Colonic mucosa (tissue), 4 donors: ENCODE data around the gene GPS2. TPM values are rescaled to one million over a fixed set of nuclear protein-coding genes. Genes with fewer than 3 reads are reported as not detected.
A peak's percentile ranks its signal among the peaks of the same experiment; 100 is the strongest.

Experiments used
- DNase-seq: peaks from one replicate; pipeline ENCODE4 v3.0.0-alpha.2; 2020
- H3K27ac ChIP-seq: fragments of 200-600 bp; one replicate; pipeline ENCODE4 v1.8.0; 2021
- H3K27me3 ChIP-seq: fragments of 200-600 bp; one replicate; pipeline ENCODE4 v1.8.0; 2021
- H3K36me3 ChIP-seq: fragments of 200-600 bp; one replicate; pipeline ENCODE4 v1.8.0; 2021
- H3K4me1 ChIP-seq: fragments of 200-600 bp; one replicate; pipeline ENCODE4 v1.8.0; 2021; ENCODE audit warnings: mild to moderate bottlenecking
- H3K4me3 ChIP-seq: fragments of 200-600 bp; one replicate; pipeline ENCODE4 v1.8.0; 2021
- H3K9ac ChIP-seq, 2 donors: one replicate each; pipeline ENCODE4 v1.7.0; 2013; ENCODE audit warnings: control low read depth in 2 of 2, low read depth in 2 of 2, low read length in 2 of 2
- H3K9me3 ChIP-seq: fragments of 200-600 bp; one replicate; pipeline ENCODE4 v1.8.0; 2021
- CTCF ChIP-seq: fragments of 200-600 bp; IDR thresholded peaks from one replicate; pipeline ENCODE4 v1.8.0; 2022; ENCODE audit warnings: antibody characterized with exemption, mild to moderate bottlenecking
- intact Hi-C: fragments of 100-400 bp; cut with DNase I; formaldehyde crosslinking; loops from one replicate; pipeline ENCODE4 v1.14.1; 2022
- total RNA-seq, 2 donors: library from RNA; stranded (reverse); fragmentation: NEBNext Ultra II Directional in 1 of 2; extraction: Animal tissue kit (Norgen Biotek cat#: 25700) in 1 of 2; gene quantifications; one replicate each; pipeline ENCODE4 v1.2.1, GENCODE V29; 2021
- donor health status: healthy.
- donor health status: DM: no; HTN: no; CAD: no.
- donor health status: DM: no; HTN: no; CAD: no.

GPS2 gene
- total RNA-seq, 2 donors from 2014 or later = 53.8 to 85.7 TPM

- Histone ChIP-seq H3K4me1 (peaks cover 10% of the 10 kb centered on the region), H3K36me3 (no peaks in the 10 kb centered on the region), H3K9ac (peak overlapping the region; percentile 70 to 96), H3K9me3 (no peaks in the 10 kb centered on the region), H3K27ac (peak overlapping the region; percentile 78), H3K4me3 (peak overlapping the region; percentile 94), H3K27me3 (no peaks in the 10 kb centered on the region)
- peak; percentile 85 for DNase-seq
- TF ChIP-seq CTCF = no peak
- intact Hi-C loops = no loop called here
These were observed 15.0 kb upstream of the GPS2 start for GRCh38 chr17:7329997-7330637.

DNA sequence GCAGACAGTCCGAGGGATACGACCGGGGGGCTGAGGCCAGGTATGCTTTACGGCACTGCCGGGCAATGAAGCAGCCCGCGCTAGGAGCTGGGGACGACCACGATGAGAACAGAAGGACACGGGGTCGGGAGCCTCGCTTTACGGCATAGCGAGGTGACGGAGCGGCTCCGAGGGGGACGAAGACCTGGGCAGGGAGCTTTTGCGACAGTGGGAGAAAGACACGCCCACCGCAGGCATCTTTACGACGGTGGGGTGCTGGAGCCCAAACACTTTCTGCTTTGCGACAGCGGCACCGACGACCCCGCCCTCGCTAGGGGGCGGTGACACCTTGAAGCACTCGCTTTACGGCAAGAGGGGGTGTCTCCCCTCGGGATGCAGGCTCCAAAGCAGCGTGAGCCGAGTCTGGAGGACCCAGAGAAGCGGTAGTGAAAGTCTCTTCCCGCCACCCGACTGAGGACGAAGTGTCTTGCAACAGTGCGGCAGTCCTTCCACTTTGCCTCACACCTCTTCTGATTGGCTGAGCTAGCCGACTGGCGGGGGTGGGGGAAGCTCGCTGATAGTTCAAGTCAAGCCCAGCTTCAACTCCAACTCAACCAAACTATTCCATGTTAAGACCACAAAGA is 14.3 kb upstream of the GPS2 start:
- DNase-seq = peak; percentile 99
- no peak for TF ChIP-seq CTCF
- H3K9ac ChIP-seq = peak overlapping the region; percentile 93 to 96
- H3K27me3 ChIP-seq = no peaks in the 10 kb centered on the region
- H3K27ac ChIP-seq = peak overlapping the region; percentile 78
- peaks cover 10% of the 10 kb centered on the region for H3K4me1 ChIP-seq
- intact Hi-C loops = no loop called here
- H3K4me3 ChIP-seq = peak overlapping the region; percentile 94
- H3K36me3 ChIP-seq = no peaks in the 10 kb centered on the region
- no peaks in the 10 kb centered on the region for H3K9me3 ChIP-seq

DNA sequence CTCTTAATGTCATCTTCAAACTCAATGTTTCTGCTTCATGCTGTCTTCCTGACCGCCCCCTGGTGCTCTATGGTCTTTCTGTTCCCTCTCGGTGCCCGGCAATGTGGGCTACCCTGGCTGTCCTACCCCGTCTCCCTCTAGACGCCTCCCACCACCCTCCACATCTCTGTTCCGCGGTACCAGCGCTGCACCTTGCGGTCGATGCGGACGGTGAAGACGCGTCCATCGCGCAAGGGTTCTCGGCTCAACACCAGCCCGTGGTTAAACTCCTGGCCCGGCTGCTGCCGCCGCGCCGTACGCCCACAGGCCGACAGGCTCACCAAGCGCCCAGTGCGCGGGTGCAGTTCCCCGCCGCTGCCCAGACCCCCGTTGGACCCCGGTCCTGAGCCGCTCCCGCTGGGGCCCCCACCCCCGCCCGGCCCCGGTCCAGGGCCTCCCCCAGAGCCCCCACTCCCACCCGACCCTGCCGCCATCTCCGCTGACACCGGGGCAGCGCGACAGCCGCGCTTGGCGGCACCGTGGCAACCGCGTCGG is 13.7 kb upstream of the GPS2 start, which contains the start of gene NEURL4:
NEURL4 (minus strand) TSS at position 496 of the 534 bp plus-strand sequence; CDS start at position 473, 23 bp downstream.
- H3K4me3 ChIP-seq = peak within 1 kb of the TSS; percentile 94
- no peaks in the 10 kb centered on the region for H3K9me3 ChIP-seq
- H3K27me3 ChIP-seq = no peaks in the 10 kb centered on the region
- peak within 1 kb of the TSS; percentile 93 to 96 for H3K9ac ChIP-seq
- no peak for TF ChIP-seq CTCF
- no peak for DNase-seq
- H3K4me1 ChIP-seq = peaks cover 10% of the 10 kb centered on the region
- no peaks in the 10 kb centered on the region for H3K36me3 ChIP-seq
- intact Hi-C loops = no loop called here
- peak within 1 kb of the TSS; percentile 78 for H3K27ac ChIP-seq

DNA sequence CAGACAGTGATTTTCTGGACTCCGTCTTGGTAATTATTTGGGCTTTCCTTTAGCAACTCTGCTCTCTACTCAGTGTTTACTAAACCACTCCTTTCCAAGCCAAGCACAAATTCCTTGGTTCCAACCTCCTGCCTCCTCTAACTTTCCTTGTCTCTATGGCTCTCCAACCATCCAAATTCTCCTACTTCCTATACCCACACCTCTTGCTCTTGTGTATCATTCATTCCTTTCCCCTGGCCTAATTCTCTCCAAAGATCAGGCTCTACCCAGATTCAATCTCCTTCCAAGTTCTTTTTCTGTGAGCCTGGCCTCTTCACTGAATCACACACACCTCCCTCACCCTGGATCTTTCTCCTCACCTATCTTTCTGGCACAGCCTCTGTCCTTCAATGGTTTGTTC is 12.8 kb upstream of the GPS2 start:
- no peak for DNase-seq
- no peak overlapping the region for H3K27ac ChIP-seq
- H3K4me1 ChIP-seq = peaks cover 10% of the 10 kb centered on the region
- no peaks in the 10 kb centered on the region for H3K27me3 ChIP-seq
- H3K9ac ChIP-seq = peak overlapping the region in 1 of 2 donors; percentile 96
- peak overlapping the region; percentile 94 for H3K4me3 ChIP-seq
- no peak for TF ChIP-seq CTCF
- H3K9me3 ChIP-seq = no peaks in the 10 kb centered on the region
- H3K36me3 ChIP-seq = peaks cover 3% of the 10 kb centered on the region
- intact Hi-C loops = no loop called here

- intact Hi-C loops = no loop called here
- H3K36me3 ChIP-seq = peaks cover 8% of the 10 kb centered on the region
- no peak overlapping the region for H3K27ac ChIP-seq
- no peak for DNase-seq
- TF ChIP-seq CTCF = no peak
- H3K9ac ChIP-seq = no peak overlapping the region
- H3K27me3 ChIP-seq = no peaks in the 10 kb centered on the region
- no peaks in the 10 kb centered on the region for H3K9me3 ChIP-seq
- H3K4me1 ChIP-seq = peaks cover 10% of the 10 kb centered on the region
- H3K4me3 ChIP-seq = no peak overlapping the region
These were observed 12.3 kb upstream of the GPS2 start for GRCh38 chr17:7327501-7327900.
